ENCODE measurements around the gene LPCAT2. TPM values are rescaled to one million over a fixed set of nuclear protein-coding genes. Genes with fewer than 3 reads are reported as not detected.

The LPCAT2 gene
- total and polyA plus RNA-seq, 2 experiments from 2014 or later, result 6.4 to 9.5 TPM

DNA sequence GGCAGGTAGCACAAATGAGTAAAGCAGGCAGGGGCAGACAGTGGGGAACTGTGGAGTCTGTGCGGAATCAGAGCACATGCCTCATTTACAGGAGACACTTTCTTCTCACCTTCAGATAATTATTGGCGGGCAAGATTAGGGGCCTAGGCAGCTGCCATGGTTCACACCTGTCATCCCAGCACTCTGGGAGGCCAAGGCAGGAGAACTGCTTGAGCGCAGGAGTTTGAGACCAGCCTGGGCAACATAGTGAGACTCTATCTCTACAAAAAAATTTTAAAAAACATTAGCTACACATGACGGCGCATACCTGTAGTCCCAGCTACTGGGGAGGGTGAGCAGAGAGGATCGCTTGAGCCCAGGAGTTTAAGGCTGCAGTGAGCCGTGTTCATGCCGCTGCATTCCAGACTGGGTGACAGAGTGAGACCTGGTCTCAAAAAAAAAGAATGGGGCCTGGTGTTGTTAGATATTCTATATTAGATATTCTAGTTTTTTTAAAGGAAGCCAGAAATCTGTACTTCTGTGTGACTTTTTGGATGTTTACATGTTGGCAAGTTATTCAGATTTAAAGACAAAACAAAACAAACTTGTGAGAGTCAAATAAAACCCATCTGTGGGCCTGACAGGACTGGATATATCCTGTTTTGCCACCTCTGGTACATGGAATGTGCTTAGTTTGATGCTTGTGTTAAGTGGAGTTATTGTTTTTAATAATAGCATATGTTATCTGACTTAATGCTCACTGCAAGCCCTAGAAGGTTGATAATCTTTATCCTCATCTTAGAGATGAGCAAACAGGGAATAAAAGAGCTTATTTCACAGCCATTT lies 4.9 kb upstream of the LPCAT2 start:
- 91% methylated on average over 8 of the region's 8 CpGs for WGBS (ENCODE audit: low lambda C conversion rate, missing lambda C conversion rate)

DNA sequence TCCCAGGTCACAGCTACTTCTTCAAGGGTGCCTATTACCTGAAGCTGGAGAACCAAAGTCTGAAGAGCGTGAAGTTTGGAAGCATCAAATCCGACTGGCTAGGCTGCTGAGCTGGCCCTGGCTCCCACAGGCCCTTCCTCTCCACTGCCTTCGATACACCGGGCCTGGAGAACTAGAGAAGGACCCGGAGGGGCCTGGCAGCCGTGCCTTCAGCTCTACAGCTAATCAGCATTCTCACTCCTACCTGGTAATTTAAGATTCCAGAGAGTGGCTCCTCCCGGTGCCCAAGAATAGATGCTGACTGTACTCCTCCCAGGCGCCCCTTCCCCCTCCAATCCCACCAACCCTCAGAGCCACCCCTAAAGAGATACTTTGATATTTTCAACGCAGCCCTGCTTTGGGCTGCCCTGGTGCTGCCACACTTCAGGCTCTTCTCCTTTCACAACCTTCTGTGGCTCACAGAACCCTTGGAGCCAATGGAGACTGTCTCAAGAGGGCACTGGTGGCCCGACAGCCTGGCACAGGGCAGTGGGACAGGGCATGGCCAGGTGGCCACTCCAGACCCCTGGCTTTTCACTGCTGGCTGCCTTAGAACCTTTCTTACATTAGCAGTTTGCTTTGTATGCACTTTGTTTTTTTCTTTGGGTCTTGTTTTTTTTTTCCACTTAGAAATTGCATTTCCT lies 3.4 kb upstream of the LPCAT2 start:
- no peak overlapping the region for H3K4me3 ChIP-seq
- 93% methylated on average over 10 of the region's 10 CpGs for WGBS (ENCODE audit: low lambda C conversion rate, missing lambda C conversion rate)

More for the DNA sequence above, 4.9 kb upstream of the LPCAT2 start:
- no peaks in the 10 kb centered on the region for H3K79me2 ChIP-seq
- H3K9me2 ChIP-seq (replicated peaks; ENCODE audit: insufficient read depth), result no peaks in the 10 kb centered on the region
- no peak overlapping the region for H3K4me3 ChIP-seq
- no peak overlapping the region for H3K27ac ChIP-seq
- no peak overlapping the region for H3K4me2 ChIP-seq
- H3K36me3 ChIP-seq (replicated peaks; ENCODE audit: insufficient read depth, low read depth), result no peaks in the 10 kb centered on the region
- H3K9me3 ChIP-seq (ENCODE audit: low read depth), result no peaks in the 10 kb centered on the region
- no peak overlapping the region for H2AFZ ChIP-seq
- H3K4me1 ChIP-seq (ENCODE audit: insufficient read depth), result peaks cover 36% of the 10 kb centered on the region
- H3K27me3 ChIP-seq, result no peaks in the 10 kb centered on the region
- H4K20me1 ChIP-seq (ENCODE audit: insufficient read depth, poor library complexity, severe bottlenecking), result no peaks in the 10 kb centered on the region
- TF ChIP-seq EZH2 (IDR thresholded peaks at IDR 0.05; ENCODE audit: borderline replicate concordance) (no peak), EZH2phosphoT487 (IDR thresholded peaks at IDR 0.05; ENCODE audit: low read depth, severe bottlenecking, unreplicated experiment) (no peak)
- TF ChIP-seq, protein P1, sequence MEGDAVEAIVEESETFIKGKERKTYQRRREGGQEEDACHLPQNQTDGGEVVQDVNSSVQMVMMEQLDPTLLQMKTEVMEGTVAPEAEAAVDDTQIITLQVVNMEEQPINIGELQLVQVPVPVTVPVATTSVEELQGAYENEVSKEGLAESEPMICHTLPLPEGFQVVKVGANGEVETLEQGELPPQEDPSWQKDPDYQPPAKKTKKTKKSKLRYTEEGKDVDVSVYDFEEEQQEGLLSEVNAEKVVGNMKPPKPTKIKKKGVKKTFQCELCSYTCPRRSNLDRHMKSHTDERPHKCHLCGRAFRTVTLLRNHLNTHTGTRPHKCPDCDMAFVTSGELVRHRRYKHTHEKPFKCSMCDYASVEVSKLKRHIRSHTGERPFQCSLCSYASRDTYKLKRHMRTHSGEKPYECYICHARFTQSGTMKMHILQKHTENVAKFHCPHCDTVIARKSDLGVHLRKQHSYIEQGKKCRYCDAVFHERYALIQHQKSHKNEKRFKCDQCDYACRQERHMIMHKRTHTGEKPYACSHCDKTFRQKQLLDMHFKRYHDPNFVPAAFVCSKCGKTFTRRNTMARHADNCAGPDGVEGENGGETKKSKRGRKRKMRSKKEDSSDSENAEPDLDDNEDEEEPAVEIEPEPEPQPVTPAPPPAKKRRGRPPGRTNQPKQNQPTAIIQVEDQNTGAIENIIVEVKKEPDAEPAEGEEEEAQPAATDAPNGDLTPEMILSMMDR (IDR thresholded peaks at IDR 0.05; ENCODE audit: poor library complexity), result no peak
- DNase-seq (ENCODE audit: low spot score), result no peak

DNA sequence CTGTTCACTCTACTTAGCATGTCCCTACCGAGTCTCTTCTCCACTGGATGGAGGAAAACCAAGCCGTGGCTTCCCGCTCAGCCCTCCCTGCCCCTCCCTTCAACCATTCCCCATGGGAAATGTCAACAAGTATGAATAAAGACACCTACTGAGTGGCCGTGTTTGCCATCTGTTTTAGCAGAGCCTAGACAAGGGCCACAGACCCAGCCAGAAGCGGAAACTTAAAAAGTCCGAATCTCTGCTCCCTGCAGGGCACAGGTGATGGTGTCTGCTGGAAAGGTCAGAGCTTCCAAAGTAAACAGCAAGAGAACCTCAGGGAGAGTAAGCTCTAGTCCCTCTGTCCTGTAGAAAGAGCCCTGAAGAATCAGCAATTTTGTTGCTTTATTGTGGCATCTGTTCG lies 2.8 kb upstream of the LPCAT2 start:
- H3K36me3 ChIP-seq (replicated peaks; ENCODE audit: insufficient read depth, low read depth), result no peaks in the 10 kb centered on the region
- H3K27ac ChIP-seq, result no peak overlapping the region
- TF ChIP-seq, protein P1 (IDR thresholded peaks at IDR 0.05; ENCODE audit: poor library complexity), result no peak
- TF ChIP-seq EZH2phosphoT487 (IDR thresholded peaks at IDR 0.05; ENCODE audit: low read depth, severe bottlenecking, unreplicated experiment) (no peak), EZH2 (IDR thresholded peaks at IDR 0.05; ENCODE audit: borderline replicate concordance) (no peak)
- no peaks in the 10 kb centered on the region for H3K27me3 ChIP-seq
- no peak for DNase-seq (ENCODE audit: low spot score)
- no peaks in the 10 kb centered on the region for H3K9me3 ChIP-seq (ENCODE audit: low read depth)
- no peak overlapping the region for H3K4me2 ChIP-seq
- no peak overlapping the region for H3K4me3 ChIP-seq
- WGBS (ENCODE audit: low lambda C conversion rate, missing lambda C conversion rate), result 75% methylated on average over 7 of the region's 7 CpGs
- H3K79me2 ChIP-seq, result no peaks in the 10 kb centered on the region
- no peak overlapping the region for H2AFZ ChIP-seq
- H3K4me1 ChIP-seq (ENCODE audit: insufficient read depth), result peaks cover 19% of the 10 kb centered on the region
- H3K9me2 ChIP-seq (replicated peaks; ENCODE audit: insufficient read depth), result no peaks in the 10 kb centered on the region
- no peaks in the 10 kb centered on the region for H4K20me1 ChIP-seq (ENCODE audit: insufficient read depth, poor library complexity, severe bottlenecking)

More for the DNA sequence above, 3.4 kb upstream of the LPCAT2 start:
- Histone ChIP-seq H3K36me3 (replicated peaks; ENCODE audit: insufficient read depth, low read depth) (no peaks in the 10 kb centered on the region), H3K9me2 (replicated peaks; ENCODE audit: insufficient read depth) (no peaks in the 10 kb centered on the region), H3K79me2 (no peaks in the 10 kb centered on the region), H3K9me3 (ENCODE audit: low read depth) (no peaks in the 10 kb centered on the region), H2AFZ (no peak overlapping the region), H3K27ac (no peak overlapping the region), H3K4me1 (ENCODE audit: insufficient read depth) (peaks cover 25% of the 10 kb centered on the region), H4K20me1 (ENCODE audit: insufficient read depth, poor library complexity, severe bottlenecking) (no peaks in the 10 kb centered on the region), H3K4me2 (no peak overlapping the region), H3K27me3 (no peaks in the 10 kb centered on the region)
- TF ChIP-seq, protein P1 (IDR thresholded peaks at IDR 0.05; ENCODE audit: poor library complexity), result no peak
- TF ChIP-seq EZH2phosphoT487 (IDR thresholded peaks at IDR 0.05; ENCODE audit: low read depth, severe bottlenecking, unreplicated experiment) (no peak), EZH2 (IDR thresholded peaks at IDR 0.05; ENCODE audit: borderline replicate concordance) (no peak)
- DNase-seq (ENCODE audit: low spot score), result no peak
